Neuronal stem cell (in vitro differentiated cells): ENCODE measurements around the gene C14orf119.

Experiments
- DNase-seq: peaks from one replicate; pipeline ENCODE4 v3.0.0-alpha.2; 2013; ENCODE audit warnings: low spot score
- H2AFZ ChIP-seq: one replicate; pipeline ENCODE4 v1.6.1; 2013; ENCODE audit warnings: mild to moderate bottlenecking, low read length, inconsistent platforms
- H2AK5ac ChIP-seq: 2 replicates; pipeline ENCODE4 v1.6.1; 2013; ENCODE audit warnings: low read depth, mild to moderate bottlenecking, inconsistent platforms, low read length, moderate library complexity, mixed read lengths
- H2BK120ac ChIP-seq: 2 replicates; pipeline ENCODE4 v1.6.1; 2013; ENCODE audit warnings: low read depth, mild to moderate bottlenecking, inconsistent platforms, low read length, moderate library complexity, mixed read lengths
- H2BK12ac ChIP-seq: one replicate; pipeline ENCODE4 v1.6.1; 2013; ENCODE audit warnings: low read length, inconsistent platforms
- H2BK15ac ChIP-seq: 2 replicates; pipeline ENCODE4 v1.6.1; 2013; ENCODE audit warnings: mild to moderate bottlenecking, low read length, inconsistent platforms, mixed read lengths
- H2BK5ac ChIP-seq: one replicate; pipeline ENCODE4 v1.6.1; 2013; ENCODE audit warnings: inconsistent platforms, mild to moderate bottlenecking, low read length, moderate library complexity
- H3K14ac ChIP-seq: one replicate; pipeline ENCODE4 v1.6.1; 2013; ENCODE audit warnings: low read length, inconsistent platforms
- H3K18ac ChIP-seq: 2 replicates; pipeline ENCODE4 v1.6.1; 2013; ENCODE audit warnings: low read length, inconsistent platforms
- H3K23ac ChIP-seq: 2 replicates; pipeline ENCODE4 v1.6.1; 2013; ENCODE audit warnings: low read depth, mild to moderate bottlenecking, mixed read lengths, low read length, inconsistent platforms; ENCODE audit not compliant: poor library complexity
- H3K27ac ChIP-seq: replicated peaks from 3 replicates; pipeline ENCODE4 v1.5.1; 2013; ENCODE audit warnings: low read length, inconsistent platforms
- H3K27me3 ChIP-seq, 3 experiments: 2 replicates each; pipeline ENCODE4 v1.6.1; 2013; ENCODE audit warnings: low read length in 3 of 3, mild to moderate bottlenecking in 2 of 3, inconsistent platforms in 1 of 3, low read depth in 1 of 3, mixed read lengths in 1 of 3, moderate library complexity in 1 of 3; ENCODE audit not compliant: control insufficient read depth in 3 of 3, insufficient read depth in 3 of 3
- H3K36me3 ChIP-seq, 2 donors: replicated peaks in 1 of 2; 2 replicates each; pipeline ENCODE4 v1.6.1; 2013; ENCODE audit warnings: low read length in 2 of 2; ENCODE audit not compliant: control insufficient read depth in 2 of 2, insufficient read depth in 2 of 2
- H3K4ac ChIP-seq: 2 replicates; pipeline ENCODE4 v1.6.1; 2013; ENCODE audit warnings: inconsistent platforms, mild to moderate bottlenecking, low read length, moderate library complexity
- H3K4me1 ChIP-seq, 2 donors: 1 replicate in 1 of 2; 2 replicates in 1 of 2; pipeline ENCODE4 v1.6.1; 2013; ENCODE audit warnings: low read length in 2 of 2, low read depth in 1 of 2; ENCODE audit not compliant: control insufficient read depth in 2 of 2, insufficient read depth in 1 of 2
- H3K4me2 ChIP-seq: one replicate; pipeline ENCODE4 v1.6.1; 2013; ENCODE audit warnings: mild to moderate bottlenecking, low read length, inconsistent platforms; ENCODE audit not compliant: insufficient read depth, poor library complexity, severe bottlenecking
- H3K4me3 ChIP-seq, 2 donors: 2 replicates each; pipeline ENCODE4 v1.5.1; 2013; ENCODE audit warnings: low read length in 2 of 2, mild to moderate bottlenecking in 2 of 2, inconsistent platforms in 1 of 2, moderate library complexity in 1 of 2
- H3K79me1 ChIP-seq: one replicate; pipeline ENCODE4 v1.6.1; 2013; ENCODE audit warnings: low read depth, mild to moderate bottlenecking, inconsistent platforms, low read length, moderate library complexity
- H3K9ac ChIP-seq: one replicate; pipeline ENCODE4 v1.6.1; 2013; ENCODE audit warnings: mild to moderate bottlenecking, low read depth, low read length, inconsistent platforms; ENCODE audit not compliant: poor library complexity
- H3K9me3 ChIP-seq, 2 donors: replicated peaks in 1 of 2; 2 replicates each; pipeline versions ENCODE3 to v1.6.1; 2013; ENCODE audit warnings: low read length in 2 of 2, mild to moderate bottlenecking in 2 of 2, inconsistent platforms in 1 of 2, low read depth in 1 of 2, mixed read lengths in 1 of 2, moderate library complexity in 1 of 2; ENCODE audit not compliant: control insufficient read depth in 2 of 2, insufficient read depth in 1 of 2
- H4K8ac ChIP-seq: one replicate; pipeline ENCODE4 v1.6.1; 2013; ENCODE audit warnings: low read depth, mild to moderate bottlenecking, inconsistent platforms, low read length, moderate library complexity
- H4K91ac ChIP-seq: one replicate; pipeline ENCODE4 v1.6.1; 2013; ENCODE audit warnings: low read length, low read depth, mild to moderate bottlenecking, inconsistent platforms; ENCODE audit not compliant: poor library complexity
- WGBS, 2 donors: extraction: QIAGEN DNeasy Blood & Tissue Kit; methylation state at CpG; one replicate each; pipeline ENCODE4 v1.1.7; 2013; ENCODE audit warnings: missing lambda C conversion rate in 2 of 2, mixed read lengths in 1 of 2; ENCODE audit not compliant: insufficient read length in 2 of 2, insufficient replicate concordance in 1 of 2; ENCODE audit errors: extremely low coverage in 2 of 2; 5-methylcytosine and 5-hydroxymethylcytosine counted together

Gene C14orf119

GRCh38 chr14:23126548-23127278 lies 31.4 kb downstream of the C14orf119 start:
- H3K79me1 ChIP-seq: no peaks in the 10 kb centered on the region
- peaks cover 0 to 2% of the 10 kb centered on the region in 2 donors for H3K9me3 ChIP-seq
- peaks cover 0 to 3% of the 10 kb centered on the region in 2 donors for H3K4me1 ChIP-seq
- no peaks in the 10 kb centered on the region for H3K27me3 ChIP-seq
- no peak overlapping the region for H3K27ac ChIP-seq
- peaks cover 0 to 10% of the 10 kb centered on the region in 2 donors for H3K36me3 ChIP-seq
- H3K18ac ChIP-seq: no peak overlapping the region
- H3K4me2 ChIP-seq: no peak overlapping the region
- H3K14ac ChIP-seq: no peak overlapping the region
- H2BK5ac ChIP-seq: no peak overlapping the region
- no peak overlapping the region for H2AK5ac ChIP-seq
- no peak overlapping the region for H4K91ac ChIP-seq
- DNase-seq: no peak
- H3K23ac ChIP-seq: no peak overlapping the region
- H3K9ac ChIP-seq: no peak overlapping the region
- no peak overlapping the region for H2BK12ac ChIP-seq
- no peak overlapping the region for H2AFZ ChIP-seq
- H2BK15ac ChIP-seq: no peak overlapping the region
- no peak overlapping the region for H2BK120ac ChIP-seq
- H4K8ac ChIP-seq: no peak overlapping the region
- no peak overlapping the region for H3K4me3 ChIP-seq
- no peak overlapping the region for H3K4ac ChIP-seq
- no CpG with 5 or more reads among the region's 8 CpGs for WGBS, 2 donors

- Histone ChIP-seq H4K8ac (no peak overlapping the region), H3K4me1 (peaks cover 0 to 3% of the 10 kb centered on the region in 2 donors), H2AFZ (no peak overlapping the region), H3K4me3 (no peak overlapping the region), H3K27me3 (no peaks in the 10 kb centered on the region), H2BK120ac (no peak overlapping the region), H3K23ac (peak overlapping the region; percentile 16), H2AK5ac (no peak overlapping the region), H3K79me1 (no peaks in the 10 kb centered on the region), H3K9ac (no peak overlapping the region), H3K9me3 (peaks cover 0 to 2% of the 10 kb centered on the region in 2 donors), H3K36me3 (peaks cover 0 to 10% of the 10 kb centered on the region in 2 donors), H3K18ac (no peak overlapping the region), H3K4ac (no peak overlapping the region), H3K27ac (no peak overlapping the region), H3K4me2 (no peak overlapping the region), H2BK5ac (no peak overlapping the region), H4K91ac (no peak overlapping the region), H2BK12ac (no peak overlapping the region), H3K14ac (no peak overlapping the region), H2BK15ac (no peak overlapping the region)
- DNase-seq: no peak
- WGBS, 2 donors: no CpG with 5 or more reads among the region's 3 CpGs
These were observed 32.6 kb downstream of the C14orf119 start for GRCh38 chr14:23127861-23128260.

GRCh38 chr14:23128969-23129758 lies 33.9 kb downstream of the C14orf119 start:
- Histone ChIP-seq H3K4me3 (no peak overlapping the region), H3K36me3 (peaks cover 0 to 10% of the 10 kb centered on the region in 2 donors)

GRCh38 chr14:23129759-23130316 lies 34.5 kb downstream of the C14orf119 start:
- H3K9me3 ChIP-seq: peaks cover 0 to 2% of the 10 kb centered on the region in 2 donors
- WGBS, 2 donors: no CpG with 5 or more reads among the region's 7 CpGs
- no peak overlapping the region for H2BK5ac ChIP-seq
- no peak overlapping the region for H3K4ac ChIP-seq
- H3K4me3 ChIP-seq: no peak overlapping the region
- no peak overlapping the region for H4K8ac ChIP-seq
- DNase-seq: no peak
- no peak overlapping the region for H3K4me2 ChIP-seq
- H3K18ac ChIP-seq: no peak overlapping the region
- H4K91ac ChIP-seq: no peak overlapping the region
- H3K36me3 ChIP-seq: peaks cover 0 to 10% of the 10 kb centered on the region in 2 donors
- no peaks in the 10 kb centered on the region for H3K27me3 ChIP-seq
- no peak overlapping the region for H2AFZ ChIP-seq
- no peak overlapping the region for H3K9ac ChIP-seq
- H3K14ac ChIP-seq: no peak overlapping the region
- H2BK12ac ChIP-seq: no peak overlapping the region
- H2AK5ac ChIP-seq: no peak overlapping the region
- no peak overlapping the region for H3K27ac ChIP-seq
- no peak overlapping the region for H2BK15ac ChIP-seq
- no peak overlapping the region for H3K23ac ChIP-seq
- no peaks in the 10 kb centered on the region for H3K79me1 ChIP-seq
- no peaks in the 10 kb centered on the region for H3K4me1 ChIP-seq
- no peak overlapping the region for H2BK120ac ChIP-seq

More at GRCh38 chr14:23128969-23129758, 33.9 kb downstream of the C14orf119 start:
- Histone ChIP-seq H2BK5ac (no peak overlapping the region), H3K4ac (no peak overlapping the region), H3K4me1 (no peaks in the 10 kb centered on the region), H3K4me2 (no peak overlapping the region), H3K23ac (no peak overlapping the region), H4K8ac (no peak overlapping the region), H3K14ac (no peak overlapping the region), H3K27ac (no peak overlapping the region), H2AK5ac (no peak overlapping the region), H2BK120ac (no peak overlapping the region), H3K27me3 (no peaks in the 10 kb centered on the region), H3K79me1 (no peaks in the 10 kb centered on the region), H3K18ac (no peak overlapping the region), H2AFZ (no peak overlapping the region), H3K9ac (no peak overlapping the region), H3K9me3 (peaks cover 0 to 2% of the 10 kb centered on the region in 2 donors), H4K91ac (no peak overlapping the region), H2BK12ac (no peak overlapping the region), H2BK15ac (no peak overlapping the region)
- no peak for DNase-seq
- WGBS, 2 donors: no CpG with 5 or more reads among the region's 7 CpGs
